ENCODE measurements around the gene C2orf81.

The C2orf81 gene

GRCh38 chr2:74390606-74391005 is 30.8 kb downstream of the C2orf81 start:
- no peak for DNase-seq (ENCODE audit: low read depth)

GRCh38 chr2:74387346-74387745 is 34.1 kb downstream of the C2orf81 start:
- DNase-seq (ENCODE audit: low read depth), result no peak

GRCh38 chr2:74385396-74385795 is 36.0 kb downstream of the C2orf81 start:
- DNase-seq (ENCODE audit: low read depth), result no peak

GRCh38 chr2:74384051-74384450 is 37.4 kb downstream of the C2orf81 start:
- DNase-seq (ENCODE audit: low read depth), result no peak

GRCh38 chr2:74383254-74383653 is 38.2 kb downstream of the C2orf81 start:
- DNase-seq (ENCODE audit: low read depth), result no peak

- DNase-seq (ENCODE audit: low read depth), result no peak
These were observed 39.7 kb downstream of the C2orf81 start for GRCh38 chr2:74381751-74382150.

GRCh38 chr2:74379851-74380789 is 41.3 kb downstream of the C2orf81 start, which contains the start of gene DCTN1:
DCTN1 (minus strand) TSS chr2:74380311; CDS start chr2:74380037, 274 bp downstream.
- no peak for DNase-seq (ENCODE audit: low read depth)

- DNase-seq (ENCODE audit: low read depth), result no peak
These were observed 43.4 kb downstream of the C2orf81 start for GRCh38 chr2:74378007-74378406.

- DNase-seq (ENCODE audit: low read depth), result no peak
These were observed 45.6 kb downstream of the C2orf81 start for GRCh38 chr2:74375838-74376237.

GRCh38 chr2:74374509-74375205 is 46.8 kb downstream of the C2orf81 start:
- no peak for DNase-seq (ENCODE audit: low read depth)

- no peak for DNase-seq (ENCODE audit: low read depth)
These were observed 47.4 kb downstream of the C2orf81 start for GRCh38 chr2:74373985-74374384.

GRCh38 chr2:74373221-74373676 is 48.2 kb downstream of the C2orf81 start:
- no peak for DNase-seq (ENCODE audit: low read depth)

GRCh38 chr2:74372674-74373073 is 48.7 kb downstream of the C2orf81 start:
- DNase-seq (ENCODE audit: low read depth), result no peak

- no peak for DNase-seq (ENCODE audit: low read depth)
These were observed 50.0 kb downstream of the C2orf81 start for GRCh38 chr2:74371421-74371820.

- DNase-seq (ENCODE audit: low read depth), result no peak
These were observed 51.4 kb downstream of the C2orf81 start for GRCh38 chr2:74369976-74370375.

- no peak for DNase-seq (ENCODE audit: low read depth)
These were observed 52.9 kb downstream of the C2orf81 start for GRCh38 chr2:74368499-74368898.

- DNase-seq (ENCODE audit: low read depth), result no peak
These were observed 53.6 kb downstream of the C2orf81 start for GRCh38 chr2:74367789-74368188.

- no peak for DNase-seq (ENCODE audit: low read depth)
These were observed 55.4 kb downstream of the C2orf81 start for GRCh38 chr2:74366036-74366435.

GRCh38 chr2:74364533-74365505 is 56.6 kb downstream of the C2orf81 start:
- DNase-seq (ENCODE audit: low read depth), result no peak

Data from activated T-cell treated with anti-CD3 and anti-CD28 coated beads for 24 hours (primary cell).